HEK293 (cell line): ENCODE data around the gene FBP1.

ENCODE experiments used
- CTCF ChIA-PET: fragments of 350-600 bp; formaldehyde crosslinking; extraction: SDS; loops from one replicate; lab custom pipeline; 2021; ENCODE audit warnings: antibody characterized with exemption; lab: Yijun Ruan, JAX
- POLR2A ChIA-PET: fragments of 300-600 bp; formaldehyde crosslinking; extraction: SDS; loops from one replicate; lab custom pipeline; 2020; ENCODE audit warnings: antibody characterized with exemption, inconsistent platforms; lab: Yijun Ruan, JAX
- H3K27ac ChIP-seq: fragments of 200-500 bp; sonication (Bioruptor generic); 2 replicates; pipeline ENCODE4 v1.5.1; 2014; ENCODE audit warnings: low read depth, low read length, control low read depth, inconsistent platforms; ENCODE audit errors: extremely low read depth
- H3K36me3 ChIP-seq, 2 experiments: fragments of 200-500 bp in 1 of 2; sonication (Bioruptor generic) in 1 of 2; 1 replicate in 1 of 2; 2 replicates in 1 of 2; pipeline ENCODE4 v1.5.1; 2014 to 2017; ENCODE audit warnings: inconsistent platforms in 2 of 2, low read length in 2 of 2; ENCODE audit not compliant: control insufficient read depth in 2 of 2, insufficient read depth in 1 of 2
- H3K4me1 ChIP-seq: fragments of 200-500 bp; sonication (Bioruptor generic); 2 replicates; pipeline ENCODE4 v1.5.1; 2014; ENCODE audit warnings: mild to moderate bottlenecking, low read length, inconsistent platforms; ENCODE audit not compliant: control insufficient read depth, insufficient read depth
- H3K4me3 ChIP-seq: 2 replicates; pipeline ENCODE4 v1.5.1; 2011; ENCODE audit warnings: low read depth, mild to moderate bottlenecking, control low read depth, low read length, moderate library complexity
- H3K9me3 ChIP-seq: fragments of 200-500 bp; sonication (Bioruptor generic); 2 replicates; pipeline ENCODE4 v1.5.1; 2014; ENCODE audit warnings: low read depth, low read length, inconsistent platforms; ENCODE audit not compliant: control insufficient read depth, insufficient read depth
- BCL6B ChIP-seq: fragments of 450-650 bp; formaldehyde crosslinking; IDR thresholded peaks from 2 replicates; pipeline ENCODE4 v1.5.1; 2017; ENCODE audit warnings: missing biosample characterization, missing genetic modification characterization
- CTCF ChIP-seq: fragments of 450-650 bp; formaldehyde crosslinking; IDR thresholded peaks from 2 replicates; pipeline ENCODE4 v1.5.1; 2016; ENCODE audit warnings: missing biosample characterization, missing genetic modification characterization
- HOXA7 ChIP-seq: sonication (generic); formaldehyde crosslinking; IDR thresholded peaks from 2 replicates; pipeline ENCODE4 v1.8.1; 2022; ENCODE audit warnings: missing genetic modification reagents, borderline replicate concordance
- OSR2 ChIP-seq: fragments of 450-650 bp; formaldehyde crosslinking; IDR thresholded peaks from 2 replicates; pipeline ENCODE4 v1.5.1; 2016; ENCODE audit warnings: missing biosample characterization, missing genetic modification characterization
- OVOL3 ChIP-seq: fragments of 450-650 bp; formaldehyde crosslinking; IDR thresholded peaks from 2 replicates; pipeline ENCODE4 v1.5.1; 2016; ENCODE audit warnings: missing biosample characterization, missing genetic modification characterization
- PRDM10 ChIP-seq: fragments of 450-650 bp; formaldehyde crosslinking; IDR thresholded peaks from 2 replicates; pipeline ENCODE4 v1.5.1; 2016; ENCODE audit warnings: missing biosample characterization, missing genetic modification characterization
- SCRT2 ChIP-seq: fragments of 450-650 bp; formaldehyde crosslinking; IDR thresholded peaks from 2 replicates; pipeline ENCODE4 v1.5.1; 2016; ENCODE audit warnings: missing biosample characterization, missing genetic modification characterization
- ZBTB11 ChIP-seq: fragments of 450-650 bp; formaldehyde crosslinking; conservative IDR thresholded peaks from 2 replicates; pipeline ENCODE4 v1.5.1; 2016; ENCODE audit warnings: low read depth, missing biosample characterization, missing genetic modification characterization
- ZBTB17 ChIP-seq: fragments of 450-650 bp; formaldehyde crosslinking; IDR thresholded peaks from 2 replicates; pipeline ENCODE4 v1.5.1; 2016; ENCODE audit warnings: missing biosample characterization, missing genetic modification characterization
- ZBTB20 ChIP-seq: fragments of 450-650 bp; formaldehyde crosslinking; IDR thresholded peaks from 2 replicates; pipeline ENCODE4 v1.5.1; 2016; ENCODE audit warnings: missing biosample characterization, missing genetic modification characterization
- ZBTB49 ChIP-seq: fragments of 450-650 bp; formaldehyde crosslinking; IDR thresholded peaks from 2 replicates; pipeline ENCODE4 v1.5.1; 2016; ENCODE audit warnings: missing biosample characterization, missing genetic modification characterization, low read depth
- ZEB2 ChIP-seq: fragments of 450-650 bp; formaldehyde crosslinking; IDR thresholded peaks from 2 replicates; pipeline ENCODE4 v1.5.1; 2016; ENCODE audit warnings: missing biosample characterization, missing genetic modification characterization
- ZNF114 ChIP-seq: fragments of 450-650 bp; formaldehyde crosslinking; IDR thresholded peaks from 2 replicates; pipeline ENCODE4 v1.5.0; 2017; ENCODE audit warnings: missing biosample characterization, missing genetic modification characterization
- ZNF221 ChIP-seq: fragments of 450-650 bp; formaldehyde crosslinking; IDR thresholded peaks from 2 replicates; pipeline ENCODE4 v1.5.1; 2017; ENCODE audit warnings: missing biosample characterization, missing genetic modification characterization, borderline replicate concordance
- ZNF350 ChIP-seq: fragments of 450-650 bp; formaldehyde crosslinking; IDR thresholded peaks from 2 replicates; pipeline ENCODE4 v1.5.0; 2017; ENCODE audit warnings: missing biosample characterization, mild to moderate bottlenecking, missing genetic modification characterization
- ZNF521 ChIP-seq: fragments of 450-650 bp; formaldehyde crosslinking; IDR thresholded peaks from 2 replicates; pipeline ENCODE4 v1.5.1; 2017; ENCODE audit warnings: missing biosample characterization, mild to moderate bottlenecking, missing genetic modification characterization
- ZNF529 ChIP-seq: fragments of 450-650 bp; formaldehyde crosslinking; IDR thresholded peaks from 2 replicates; pipeline ENCODE4 v1.5.1; 2017; ENCODE audit warnings: missing genetic modification characterization, missing biosample characterization; ENCODE audit not compliant: insufficient replicate concordance
- ZNF555 ChIP-seq: fragments of 450-650 bp; formaldehyde crosslinking; conservative IDR thresholded peaks from 2 replicates; pipeline ENCODE4 v1.5.1; 2017; ENCODE audit warnings: missing biosample characterization, mild to moderate bottlenecking, missing genetic modification characterization, inconsistent platforms
- ZNF610 ChIP-seq: fragments of 450-650 bp; formaldehyde crosslinking; IDR thresholded peaks from 2 replicates; pipeline ENCODE4 v1.5.1; 2016; ENCODE audit warnings: missing biosample characterization, missing genetic modification characterization, borderline replicate concordance
- ZNF624 ChIP-seq: fragments of 450-650 bp; formaldehyde crosslinking; IDR thresholded peaks from 2 replicates; pipeline ENCODE4 v1.5.1; 2017; ENCODE audit warnings: missing biosample characterization, missing genetic modification characterization
- ZNF626 ChIP-seq: fragments of 450-650 bp; sonication (Bioruptor Pico); formaldehyde crosslinking; IDR thresholded peaks from 2 replicates; pipeline ENCODE4 v1.5.1; 2018; ENCODE audit warnings: missing biosample characterization, missing genetic modification characterization, inconsistent platforms
- ZNF707 ChIP-seq: fragments of 450-650 bp; formaldehyde crosslinking; IDR thresholded peaks from 2 replicates; pipeline ENCODE4 v1.5.1; 2016; ENCODE audit warnings: missing biosample characterization, missing genetic modification characterization
- ZNF843 ChIP-seq: fragments of 450-650 bp; formaldehyde crosslinking; IDR thresholded peaks from 2 replicates; pipeline ENCODE4 v1.5.1; 2016; ENCODE audit warnings: missing biosample characterization, missing genetic modification characterization

Gene FBP1

GRCh38 chr9:94623253-94623652, 16.1 kb downstream of the FBP1 start:
- CTCF ChIA-PET: interaction anchor here (1.5 kb wide), 1 partner anchor 8 kb away, joined by 3 read pairs; no protein-coding TSS in a partner anchor
- H3K4me3 ChIP-seq: no peak overlapping the region
- POLR2A ChIA-PET: no interaction called here
- TF ChIP-seq ZNF555 (tag by site-specific recombination) (no peak), ZNF707 (no peak), ZNF221 (no peak), SCRT2 (no peak), ZBTB49 (no peak), ZNF626 (tag by site-specific recombination) (no peak), ZEB2 (tag by site-specific recombination) (no peak), OVOL3 (tag by site-specific recombination) (no peak), ZNF843 (no peak), HOXA7 (CRISPR knock-in tag) (no peak), ZNF350 (tag by site-specific recombination) (no peak), BCL6B (no peak), ZNF624 (no peak), ZNF529 (tag by site-specific recombination) (no peak), OSR2 (tag by site-specific recombination) (no peak), ZBTB11 (no peak), ZNF610 (tag by site-specific recombination) (no peak), ZNF114 (tag by site-specific recombination) (no peak), ZBTB17 (tag by site-specific recombination) (no peak), ZBTB20 (no peak)
- no peak overlapping the region for H3K27ac ChIP-seq
- no peaks in the 10 kb centered on the region for H3K4me1 ChIP-seq
- H3K36me3 ChIP-seq: no peaks in the 10 kb centered on the region
- no peaks in the 10 kb centered on the region for H3K9me3 ChIP-seq

- H3K4me3 ChIP-seq: no peak overlapping the region
- CTCF ChIA-PET: interaction anchor here (0.6 to 1.5 kb wide), 3 partner anchors 9 to 509 kb away, joined by 3 to 8 read pairs (median 3); no protein-coding TSS in a partner anchor
- no peak for TF ChIP-seq CTCF (tag by site-specific recombination)
- TF ChIP-seq PRDM10 (tag by site-specific recombination): no peak
- no peak for TF ChIP-seq ZNF521
Measured at GRCh38 chr9:94622087-94622800, 17.1 kb downstream of the FBP1 start.

More at GRCh38 chr9:94622087-94622800, 17.1 kb downstream of the FBP1 start:
- Histone ChIP-seq H3K4me1 (no peaks in the 10 kb centered on the region), H3K36me3 (no peaks in the 10 kb centered on the region), H3K27ac (no peak overlapping the region), H3K9me3 (no peaks in the 10 kb centered on the region)
- POLR2A ChIA-PET: no interaction called here
